NCI-H2107 treated with DMSO at 0.1 percent for 48 hours (cell line): ENCODE results near the gene TMEM244.
"Not testable (repeated sequence)": the region's sequence is repeated elsewhere in the genome, so short reads cannot be mapped to it uniquely, and the experiment has no call there.

Experiments used
- DNase-seq: peaks from one replicate; lab custom pipeline; 2025; ENCODE audit not compliant: unreplicated experiment; lab: John Stamatoyannopoulos, UW

Gene TMEM244

DNA sequence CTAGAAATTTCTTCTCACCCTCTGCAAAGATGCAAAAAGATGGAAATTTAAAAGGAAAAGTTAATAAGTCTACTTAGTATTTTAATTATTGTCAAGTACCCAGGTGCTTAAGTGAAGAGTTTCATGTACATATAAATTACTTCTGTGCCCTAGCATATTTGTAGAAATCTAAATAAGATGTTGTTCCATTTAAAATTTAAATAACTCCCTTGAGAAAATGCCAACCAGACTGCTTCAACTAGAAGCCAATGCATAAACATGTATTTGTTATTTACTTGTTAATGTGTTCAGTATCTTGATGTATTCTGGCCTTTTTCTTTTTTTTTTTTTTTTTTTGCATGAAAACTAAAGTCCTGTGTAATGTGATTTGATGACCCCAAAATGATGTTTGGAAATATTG lies 6.3 kb upstream of the TMEM244 start:
- no peak for DNase-seq

DNA sequence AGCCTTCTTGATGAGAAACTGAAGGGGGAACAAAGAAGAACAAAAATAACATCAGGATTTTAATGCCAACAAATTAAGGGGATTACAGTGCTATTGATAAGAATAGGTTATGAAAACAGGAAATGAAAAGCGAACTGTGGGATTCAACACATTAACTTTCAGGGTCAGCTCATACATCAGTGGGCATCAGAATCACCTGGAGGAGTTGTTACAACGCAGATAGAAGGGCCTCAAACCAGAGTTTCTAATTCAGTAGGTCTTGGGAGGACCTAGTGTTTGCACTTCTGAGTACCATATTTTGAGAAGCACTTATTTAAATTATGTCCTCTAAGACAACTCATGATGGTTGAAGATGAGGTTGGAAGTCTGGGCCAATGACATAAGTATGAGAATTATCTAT lies 5.6 kb upstream of the TMEM244 start:
- DNase-seq, result no peak

DNA sequence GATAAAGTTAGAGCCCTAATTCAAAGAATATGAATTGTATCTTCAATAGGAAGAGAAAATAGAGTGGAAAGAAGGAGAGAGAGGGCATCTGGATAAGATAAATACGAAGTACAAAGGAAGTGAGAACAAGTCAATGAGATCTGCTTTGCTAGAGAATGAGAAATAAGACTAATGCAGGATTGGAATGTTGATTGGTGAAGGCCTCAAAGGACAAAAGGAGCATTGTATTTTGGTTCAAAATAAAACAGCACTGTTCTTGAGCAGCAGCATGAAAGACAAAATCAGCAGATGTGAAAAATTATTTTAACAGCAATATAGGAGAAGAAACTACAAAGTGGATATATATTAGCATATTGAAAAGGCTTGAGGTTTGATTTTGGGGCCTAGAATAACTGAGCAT lies 5.1 kb upstream of the TMEM244 start:
- no peak for DNase-seq

DNA sequence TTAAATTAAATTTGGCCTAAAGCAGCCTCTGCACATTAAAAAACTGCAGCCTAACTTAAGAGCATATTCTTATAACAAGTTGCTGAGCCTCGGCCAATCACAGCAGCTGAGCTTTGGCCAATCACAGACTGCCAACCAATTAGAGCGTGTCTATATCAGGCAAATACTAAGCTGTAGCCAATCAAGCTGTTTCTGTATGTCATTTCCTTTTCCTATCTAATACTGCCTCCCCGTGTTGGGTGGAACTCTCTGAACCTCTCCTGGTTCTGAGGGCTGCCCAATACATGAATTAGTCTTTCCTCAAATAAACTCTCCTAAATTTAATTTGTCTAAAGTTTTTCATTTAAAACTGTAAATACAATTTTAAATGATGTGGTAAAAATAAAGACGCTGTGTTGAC lies 3.9 kb upstream of the TMEM244 start:
- DNase-seq, result no peak

DNA sequence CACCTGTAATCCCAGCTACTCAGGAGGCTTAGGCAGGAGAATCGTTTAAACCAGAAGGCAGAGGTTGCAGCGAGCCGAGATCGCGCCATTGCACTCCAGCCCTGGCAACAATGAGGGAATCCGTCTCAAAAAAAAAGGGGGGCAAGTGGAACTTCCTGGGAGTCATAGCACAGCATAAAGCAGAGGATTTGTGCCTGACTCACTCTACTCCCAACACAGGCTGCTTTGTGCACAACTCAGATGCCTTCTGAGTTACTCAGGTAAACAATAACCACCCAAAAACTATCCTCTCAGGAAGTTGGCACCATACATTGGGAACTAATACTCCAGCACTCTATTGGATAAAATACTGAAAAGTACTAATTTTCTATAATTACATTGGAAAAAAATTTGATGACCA lies 2.5 kb upstream of the TMEM244 start:
- DNase-seq, result no peak

DNA sequence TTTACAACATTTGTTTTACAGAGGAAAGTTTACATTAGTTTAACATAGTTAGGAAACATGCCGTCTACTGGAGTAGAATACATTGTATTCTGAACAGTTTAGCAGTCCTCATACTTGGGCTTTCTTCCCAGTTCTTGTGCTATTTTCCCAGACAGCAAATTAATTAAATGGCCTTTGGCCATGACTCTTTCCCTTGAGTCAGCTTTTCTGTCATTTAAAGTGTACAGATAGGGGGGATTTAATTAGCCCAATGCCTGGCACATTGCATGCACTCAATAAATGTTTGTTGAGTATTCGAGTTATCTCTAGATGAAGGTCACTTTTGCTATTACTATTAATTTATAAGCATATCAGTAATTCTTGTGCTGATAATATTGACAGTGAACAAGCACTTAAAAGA lies 1.6 kb downstream of the TMEM244 start:
- no peak for DNase-seq

DNA sequence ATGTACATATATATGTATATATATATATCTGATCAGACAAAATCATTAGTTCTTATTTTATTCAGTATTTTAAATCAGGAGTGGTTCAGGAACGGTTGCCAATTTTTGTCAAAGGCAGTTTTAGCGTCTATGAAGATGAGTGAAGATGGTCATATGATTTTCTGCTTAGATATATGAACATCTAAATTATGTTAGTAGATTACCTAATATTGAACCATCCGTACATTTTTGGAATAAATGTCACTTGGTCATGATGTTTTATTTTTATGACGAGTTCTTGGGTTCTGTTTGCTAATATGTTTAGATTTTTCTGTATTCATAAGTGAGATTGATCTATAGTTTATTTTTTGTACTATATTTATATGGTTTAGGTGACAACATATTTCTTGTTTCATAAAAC lies 3.3 kb downstream of the TMEM244 start:
- DNase-seq, result no peak

DNA sequence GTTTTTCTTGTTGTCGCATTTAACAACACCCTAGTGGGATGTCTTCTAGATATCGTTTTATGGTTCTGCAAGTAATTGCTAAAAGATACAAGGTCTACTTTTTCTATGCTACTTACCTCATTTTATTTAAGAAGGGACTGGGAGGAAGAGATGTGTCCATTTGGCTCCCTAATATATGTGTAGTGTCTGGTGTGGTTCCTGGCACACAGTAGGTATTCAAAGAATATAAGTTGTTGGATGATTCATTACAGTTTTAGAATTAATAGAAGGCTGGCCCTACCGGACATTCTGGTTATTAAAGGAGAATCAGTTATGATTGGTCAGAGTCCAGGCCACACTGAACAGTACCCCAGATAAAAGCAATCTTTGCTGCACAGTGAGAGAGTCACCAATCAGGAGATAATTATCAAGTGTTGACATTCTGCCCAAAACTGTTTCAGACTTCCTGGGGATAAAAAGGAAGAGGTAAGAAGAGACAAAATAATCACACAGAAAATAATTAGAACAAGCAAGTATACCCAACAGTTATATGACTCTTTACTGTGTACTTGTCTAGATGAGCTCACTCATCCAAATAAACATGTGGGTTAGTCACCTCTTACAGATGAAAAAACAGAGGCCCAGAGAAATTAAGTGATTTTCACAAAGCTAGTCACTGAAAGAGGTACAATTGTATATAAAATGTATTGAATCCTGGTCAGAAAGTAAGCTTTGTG lies 7.0 kb downstream of the TMEM244 start:
- DNase-seq, result no peak

DNA sequence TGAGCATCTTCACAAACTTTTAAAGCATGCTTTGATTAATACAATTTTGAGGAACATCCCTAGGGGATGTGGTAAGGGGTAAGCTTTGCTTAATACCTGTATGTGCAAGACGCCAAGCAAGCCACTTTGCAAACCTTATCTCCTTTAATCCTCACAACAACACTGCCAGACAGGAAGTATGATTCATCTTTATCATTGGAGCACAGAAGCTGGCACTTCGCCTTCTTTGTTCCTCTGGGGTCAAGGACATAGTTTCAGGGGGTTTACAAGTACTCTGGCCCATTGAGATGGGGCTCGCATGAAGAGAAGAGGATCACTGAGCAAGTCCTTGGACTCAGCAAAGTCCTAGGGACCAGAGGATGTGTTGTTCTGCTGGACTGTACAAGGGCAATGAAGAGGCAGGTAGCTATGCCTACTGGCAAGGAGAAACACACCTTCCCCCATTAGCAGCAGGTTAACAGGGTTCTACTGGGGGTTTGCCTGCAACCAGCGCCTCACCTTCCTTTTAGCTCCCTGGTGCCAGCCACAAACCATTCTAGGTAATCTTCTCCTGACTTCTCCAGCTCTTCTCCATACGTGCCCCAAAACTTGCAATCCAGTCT lies 8.8 kb downstream of the TMEM244 start:
- no peak for DNase-seq

DNA sequence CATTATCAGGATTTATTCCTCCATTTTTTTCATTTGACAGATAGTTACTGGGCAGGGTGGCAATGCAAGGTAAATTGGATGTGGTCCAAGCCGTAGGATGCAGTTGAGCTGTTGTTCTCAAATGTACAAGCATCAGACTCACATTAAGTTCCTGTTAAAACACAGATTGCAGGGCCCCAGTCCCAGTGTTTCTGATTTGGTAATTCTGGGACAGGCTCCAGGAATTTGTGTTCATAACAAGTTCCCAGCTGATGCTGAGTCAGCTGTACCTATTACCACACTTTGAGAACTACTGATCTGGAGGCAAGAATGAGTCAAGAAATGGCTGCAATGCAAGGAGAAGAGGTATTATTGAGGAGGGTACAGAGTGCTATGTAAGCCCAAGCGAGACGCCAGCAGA lies 11.7 kb downstream of the TMEM244 start:
- DNase-seq, result no peak

DNA sequence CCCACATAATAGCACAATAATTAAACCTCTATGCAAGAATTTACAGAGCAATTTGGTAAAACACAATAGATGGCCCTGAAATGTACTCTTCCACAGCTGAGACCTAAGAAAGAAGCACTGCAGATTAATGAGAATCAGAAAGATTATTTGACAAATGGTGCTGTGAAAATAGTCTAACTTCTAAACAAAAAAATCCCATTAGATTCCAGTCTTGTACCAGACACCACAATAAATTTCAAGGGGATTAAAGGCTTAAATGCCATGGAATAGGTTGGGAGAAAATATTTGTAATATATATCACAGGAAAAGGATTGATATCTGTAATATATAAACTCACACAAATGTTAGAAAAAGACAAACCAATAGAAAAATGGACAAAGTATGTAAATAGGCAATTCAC lies 14.4 kb downstream of the TMEM244 start:
- DNase-seq, result no peak

DNA sequence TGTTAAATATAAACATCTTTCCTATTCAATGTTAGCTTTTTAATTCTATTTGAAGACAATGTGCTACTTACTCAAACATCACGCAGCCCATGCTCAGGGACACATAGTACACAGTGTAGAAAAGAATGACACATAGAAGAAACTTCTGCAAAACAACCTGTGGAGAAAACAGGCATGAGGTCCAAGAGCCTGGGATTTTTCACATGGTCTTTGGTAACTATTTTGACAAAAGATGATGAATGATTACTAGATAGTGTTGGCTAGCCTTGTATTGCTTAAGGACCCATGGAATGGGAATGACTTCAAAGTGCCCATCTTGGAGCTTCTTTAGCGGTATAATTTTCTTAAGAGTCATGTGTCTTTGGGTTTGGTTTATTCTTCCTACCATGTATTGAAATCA lies 15.4 kb downstream of the TMEM244 start:
- DNase-seq, result no peak

DNA sequence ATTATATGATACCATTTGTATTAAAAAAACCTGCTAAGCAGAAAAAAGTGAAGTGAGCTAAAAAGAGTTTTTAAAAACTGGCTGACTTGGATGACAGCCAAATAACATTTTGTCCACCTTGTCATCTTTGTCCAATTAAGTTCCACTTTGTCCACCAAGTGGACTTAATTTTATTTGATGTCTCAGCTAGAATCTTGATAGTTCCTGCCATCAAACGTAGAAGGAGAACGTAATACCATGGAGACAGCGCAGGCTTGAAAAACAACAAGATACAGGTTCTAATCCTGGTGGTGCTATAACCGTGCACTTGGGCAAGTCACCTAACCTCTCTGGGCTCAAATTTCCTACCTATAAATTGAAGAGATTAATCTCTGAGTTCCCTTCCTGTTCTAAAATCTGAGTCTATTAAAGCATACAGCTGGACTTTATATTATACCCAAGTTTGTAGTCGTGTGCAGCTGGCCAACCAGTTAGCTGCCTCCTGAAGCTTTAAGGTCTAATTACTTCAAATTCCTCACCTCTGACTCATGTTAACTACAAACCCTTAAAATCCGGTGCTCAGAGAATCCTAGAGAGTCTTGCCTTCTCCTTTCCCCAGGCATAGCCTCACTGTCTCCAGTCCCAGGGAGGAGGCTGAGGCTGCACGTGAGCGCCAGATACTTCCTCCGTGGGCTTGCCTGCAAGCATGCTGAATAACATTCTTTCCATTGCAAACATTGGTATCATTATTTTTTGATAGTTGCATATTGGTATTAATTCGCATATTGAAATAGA lies 16.8 kb downstream of the TMEM244 start:
- DNase-seq, result no peak

DNA sequence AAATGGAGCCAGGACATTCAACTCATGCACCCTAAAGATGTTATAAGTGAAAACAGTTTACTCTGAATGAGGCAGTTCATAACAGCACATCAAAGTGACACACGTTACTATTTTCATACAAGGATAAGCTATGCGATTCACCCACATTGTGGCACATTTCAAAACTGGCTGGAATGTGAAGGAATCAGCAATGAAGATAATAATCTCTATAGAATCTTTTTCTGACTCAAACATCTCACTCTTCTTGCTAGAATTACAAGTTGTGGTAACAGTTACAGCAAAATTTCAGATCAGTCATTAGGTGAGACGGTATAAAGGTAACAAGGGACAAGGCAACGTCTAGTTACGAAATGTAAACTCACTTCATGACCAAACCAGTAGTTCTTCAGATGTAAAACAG lies 17.5 kb downstream of the TMEM244 start:
- no peak for DNase-seq

DNA sequence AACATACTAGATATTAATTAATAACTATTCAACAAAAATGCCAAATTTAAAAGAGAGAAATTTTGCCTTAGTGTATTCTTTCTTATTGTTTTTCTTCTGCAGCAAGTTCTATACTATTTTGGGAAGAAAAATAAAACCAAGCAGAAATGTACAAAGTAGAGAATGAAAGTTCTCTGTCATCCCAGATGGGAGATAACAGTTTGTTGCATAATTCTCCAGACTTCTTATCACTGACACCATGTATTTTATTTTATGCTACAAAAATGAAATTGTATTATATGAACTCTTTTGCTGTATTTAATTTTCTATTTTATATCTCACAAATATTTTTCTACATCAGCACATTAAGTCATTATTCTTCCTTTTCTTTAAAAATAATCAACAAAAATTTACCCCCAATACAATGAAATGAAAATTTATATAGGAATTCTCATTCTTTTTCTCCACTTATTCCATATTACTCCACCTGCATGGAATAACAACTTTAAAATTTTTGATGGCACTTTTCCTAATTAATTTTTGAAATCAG lies 18.2 kb downstream of the TMEM244 start:
- no peak for DNase-seq

DNA sequence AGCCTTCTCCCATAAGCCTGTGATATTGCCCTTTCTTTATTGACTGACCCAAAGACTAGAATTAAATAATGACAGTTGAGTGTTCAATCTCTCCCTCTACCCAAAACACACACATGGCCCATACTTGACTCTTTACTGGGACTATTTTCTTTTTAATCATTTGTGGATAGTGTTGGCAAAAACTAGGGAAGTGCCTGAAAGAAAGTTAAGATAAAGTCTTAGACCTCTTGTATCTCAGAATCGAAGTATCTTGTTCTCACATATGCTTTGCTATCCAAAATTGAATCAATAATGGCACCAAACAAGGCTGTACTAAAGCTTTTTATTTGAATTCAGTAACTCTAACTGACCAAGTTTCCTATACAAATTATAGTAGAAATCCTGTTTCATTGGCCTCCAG lies 19.0 kb downstream of the TMEM244 start:
- DNase-seq, result no peak

DNA sequence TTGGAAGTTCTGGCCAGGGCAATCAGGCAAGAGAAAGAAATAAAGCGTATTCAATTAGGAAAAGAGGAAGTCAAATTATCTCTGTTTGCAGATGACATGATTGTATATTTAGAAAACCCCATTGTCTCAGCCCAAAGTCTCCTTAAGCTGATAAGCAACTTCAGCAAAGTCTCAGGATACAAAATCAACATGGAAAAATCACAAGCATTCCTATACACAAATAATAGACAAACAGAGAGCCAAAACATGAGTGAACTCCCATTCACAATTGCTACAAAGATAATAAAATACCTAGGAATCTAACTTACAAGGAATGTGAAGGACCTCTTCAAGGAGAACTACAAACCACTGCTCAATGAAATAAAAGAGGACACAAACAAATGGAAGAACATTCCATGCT lies 21.6 kb downstream of the TMEM244 start:
- DNase-seq, result not testable (repeated sequence)

DNA sequence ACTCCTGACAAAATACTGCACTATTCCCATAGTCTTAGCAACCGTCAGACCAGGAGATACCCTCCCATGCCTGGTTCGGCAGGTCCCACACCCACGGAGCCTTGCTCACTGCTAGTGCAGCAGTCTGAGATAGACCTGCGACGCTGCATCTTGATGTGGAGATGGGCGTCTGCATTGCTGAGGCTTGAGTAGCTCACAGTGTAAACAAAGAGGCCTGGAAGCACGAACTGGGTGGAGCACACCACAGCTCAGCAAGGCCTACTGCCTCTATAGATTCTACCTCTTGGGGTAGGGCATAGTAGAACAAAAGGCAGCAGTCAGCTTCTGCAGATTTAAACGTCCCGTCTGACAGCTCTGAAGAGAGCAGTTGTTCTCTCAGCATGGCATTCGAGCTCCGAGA lies 25.4 kb downstream of the TMEM244 start:
- DNase-seq, result no peak

DNA sequence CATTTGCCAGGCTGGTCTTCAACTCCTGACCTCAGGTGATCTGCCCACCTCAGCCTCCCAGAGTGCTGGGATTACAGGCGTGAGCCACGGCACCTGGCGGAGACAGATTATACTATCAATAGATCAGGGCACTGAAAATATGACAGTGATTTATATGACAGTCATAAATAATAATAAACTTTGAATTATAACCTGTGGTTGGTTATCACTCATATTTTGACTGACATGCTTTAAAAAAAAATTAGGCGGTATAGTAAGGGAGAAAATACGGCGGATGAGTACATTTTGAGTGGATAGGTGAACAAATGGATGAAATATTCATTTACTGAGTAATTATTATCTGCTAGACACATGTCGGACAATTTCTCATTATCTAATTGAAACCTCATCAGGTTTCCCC lies 28.8 kb downstream of the TMEM244 start:
- DNase-seq, result no peak

DNA sequence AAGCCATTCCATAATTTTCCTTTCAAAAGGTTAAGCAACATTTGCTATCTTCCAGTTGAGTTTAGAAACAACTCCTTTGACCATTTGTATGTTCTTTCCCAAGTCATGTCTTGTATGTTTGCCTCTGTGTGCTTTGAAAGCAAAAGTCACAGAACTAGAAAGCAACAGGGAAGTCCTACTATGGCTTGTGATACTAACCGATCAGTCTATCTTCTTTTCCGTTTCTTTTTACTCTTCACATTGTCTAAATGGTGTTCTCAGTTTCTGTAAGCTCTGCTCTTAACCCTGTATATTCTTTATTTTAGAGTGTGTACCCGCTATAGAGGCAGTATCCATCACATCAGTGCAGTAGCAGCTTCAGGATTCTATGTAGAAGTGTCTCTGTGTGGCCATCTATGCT lies 32.9 kb downstream of the TMEM244 start:
- no peak for DNase-seq

DNA sequence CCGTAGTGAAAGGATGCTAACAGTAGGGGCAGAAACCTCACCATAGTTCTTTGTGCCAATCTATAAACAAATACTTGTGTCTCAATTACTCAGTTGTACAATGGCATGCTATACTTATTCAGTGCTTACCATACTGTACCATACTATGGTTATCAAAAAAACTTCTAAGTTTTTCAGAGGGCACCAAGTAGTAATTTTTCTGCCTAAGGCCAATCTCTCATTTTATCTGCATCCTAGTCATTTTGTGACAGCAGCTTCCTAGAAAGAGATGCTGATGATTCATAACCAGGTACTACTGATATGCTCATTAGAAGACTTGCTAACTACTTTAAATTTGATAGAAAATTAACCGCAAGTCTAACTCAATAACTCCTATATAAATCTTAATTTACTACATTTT lies 42.9 kb downstream of the TMEM244 start:
- no peak for DNase-seq

DNA sequence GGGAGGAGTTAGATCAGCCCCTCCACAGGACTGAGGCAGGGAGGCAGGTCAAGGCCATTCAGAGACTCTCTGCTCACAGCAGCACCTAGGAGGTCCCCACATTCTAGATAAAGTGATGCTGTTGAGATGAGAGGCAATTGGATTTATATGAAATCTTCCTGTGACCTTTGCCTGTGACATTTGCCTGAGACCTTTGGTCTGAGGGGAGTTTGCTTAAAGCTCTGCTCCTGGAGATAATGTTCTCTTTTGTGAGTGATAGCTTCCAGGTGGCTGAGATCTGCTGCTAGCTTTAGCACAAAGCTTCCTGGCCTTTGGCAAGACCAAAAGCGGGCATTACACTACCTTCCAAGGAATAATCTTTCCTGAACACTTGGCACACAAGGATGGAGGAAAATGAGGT lies 43.3 kb downstream of the TMEM244 start:
- no peak for DNase-seq
